GM19193 (cell line): ENCODE data around the gene BOD1.

Experiments used
- POLR2A ChIP-seq: IDR thresholded peaks from 4 replicates; pipeline ENCODE4 v1.6.1; 2011; ENCODE audit not compliant: insufficient read depth, insufficient read length; ENCODE audit errors: extremely low read depth

The BOD1 gene

DNA sequence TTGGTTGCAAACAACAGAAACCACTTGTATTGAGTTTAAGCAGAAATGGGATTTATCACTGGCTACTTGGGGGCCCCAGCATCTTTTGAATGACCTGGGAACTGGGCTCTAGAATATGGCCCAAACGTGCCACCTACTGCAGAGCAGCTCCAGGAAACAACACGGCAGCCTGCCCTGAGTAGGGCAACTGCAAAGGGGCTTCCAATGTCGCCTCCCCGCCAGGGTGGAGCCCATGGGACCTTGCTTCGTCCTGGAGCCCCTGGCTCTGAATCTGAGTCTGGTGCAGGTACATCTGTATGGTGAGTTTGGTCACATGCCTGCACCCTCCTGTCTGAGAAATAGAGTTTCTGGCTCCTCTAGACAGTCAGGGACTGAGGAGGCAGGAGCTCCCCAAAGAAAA lies 38.6 kb downstream of the BOD1 start:
- no peak for TF ChIP-seq POLR2A

DNA sequence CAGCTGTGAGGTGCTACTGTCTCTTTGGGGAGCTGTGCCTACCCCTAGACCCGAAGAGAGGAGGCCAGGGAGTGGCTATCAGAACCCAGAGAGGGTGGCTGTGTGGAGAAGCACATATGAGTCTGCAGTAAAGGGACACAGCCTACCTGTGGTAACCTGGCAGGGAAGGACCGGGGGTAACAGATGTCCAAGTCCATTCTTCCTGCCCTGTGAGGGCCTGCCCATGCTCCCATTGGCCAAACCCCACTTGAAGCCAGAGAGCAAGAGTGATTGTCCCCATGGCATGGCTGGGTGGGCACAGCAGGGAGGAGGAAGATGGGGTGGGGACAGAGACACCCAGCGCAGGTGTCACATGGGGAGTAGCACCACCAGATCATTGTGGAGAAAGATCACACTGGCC lies 39.3 kb downstream of the BOD1 start:
- no peak for TF ChIP-seq POLR2A

DNA sequence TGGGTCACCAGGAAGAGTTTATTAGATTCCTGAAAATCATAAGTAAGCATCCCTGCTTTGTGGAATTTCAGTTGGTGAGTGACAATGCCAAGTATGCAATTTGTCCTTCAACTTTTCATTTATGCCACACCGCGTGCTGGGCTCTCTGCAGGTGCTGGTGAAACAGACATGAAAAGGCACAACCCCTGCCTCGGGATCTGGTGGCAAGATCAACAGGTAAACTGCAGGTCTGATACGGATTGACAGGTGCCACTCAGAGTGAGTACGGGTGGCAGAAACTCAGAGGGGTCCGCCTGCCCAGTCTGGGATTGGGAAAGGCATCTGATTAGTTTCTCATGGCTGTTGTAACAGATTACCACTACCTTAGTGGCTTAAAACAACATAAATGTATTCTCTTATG lies 40.5 kb downstream of the BOD1 start:
- no peak for TF ChIP-seq POLR2A

DNA sequence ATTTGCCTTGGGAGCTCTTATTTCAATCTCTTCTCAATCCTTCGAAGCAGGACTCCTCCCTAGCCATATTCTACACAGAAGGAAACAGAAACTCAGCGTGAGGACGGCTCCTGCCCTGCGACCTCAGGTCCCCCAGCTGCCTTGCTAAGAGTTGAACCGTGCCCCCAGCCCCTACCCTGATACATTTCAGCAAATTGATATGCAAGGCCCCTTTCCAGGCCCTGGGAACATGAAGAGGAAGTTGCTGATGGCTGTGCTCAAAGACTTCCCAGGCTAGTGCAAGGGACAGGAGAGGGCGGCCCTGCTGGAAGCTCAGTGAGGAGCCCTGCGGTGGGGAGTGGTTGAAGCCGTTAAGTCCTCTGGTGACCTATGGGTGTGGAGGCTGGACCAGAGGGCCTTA lies 41.5 kb downstream of the BOD1 start:
- no peak for TF ChIP-seq POLR2A

DNA sequence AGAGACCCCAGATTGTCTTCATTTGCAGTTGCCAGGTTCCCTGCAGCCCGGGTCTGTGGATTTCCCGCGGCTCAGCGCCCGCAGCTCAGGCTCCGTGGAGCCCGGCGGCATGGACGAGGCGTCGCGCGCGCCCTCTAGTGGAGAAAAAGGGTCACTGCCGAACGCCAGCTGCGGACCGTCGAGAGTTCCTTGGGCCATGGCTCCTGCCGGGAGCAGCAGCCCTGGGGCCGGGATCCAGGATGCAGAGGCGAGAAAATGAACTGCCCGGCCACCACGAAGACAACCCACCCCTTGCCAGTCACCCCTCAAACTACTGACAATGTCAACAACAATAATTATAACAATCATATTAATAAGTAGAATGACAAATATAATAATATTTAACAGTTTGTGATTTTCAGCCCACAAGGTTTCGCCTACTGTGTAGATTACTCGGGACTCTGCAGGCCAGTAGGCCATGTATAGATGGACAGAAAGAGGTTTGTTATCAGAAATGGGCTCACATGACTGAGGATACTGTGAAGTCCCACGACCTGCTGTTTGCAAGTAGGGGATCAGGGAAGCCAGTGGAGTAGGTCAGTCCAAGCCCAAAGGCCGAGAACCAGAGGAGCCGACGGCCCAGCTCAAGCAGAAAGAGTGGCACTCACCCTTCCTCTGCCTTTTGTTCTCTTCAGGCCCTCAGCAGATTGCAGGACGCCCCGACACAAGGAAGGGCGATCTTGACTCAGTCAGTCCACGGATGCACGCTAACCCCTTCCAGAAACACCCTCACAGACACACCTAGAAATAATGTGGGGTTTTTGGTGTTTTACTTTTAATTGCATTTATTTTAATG lies 43.1 kb downstream of the BOD1 start:
- TF ChIP-seq POLR2A = no peak

DNA sequence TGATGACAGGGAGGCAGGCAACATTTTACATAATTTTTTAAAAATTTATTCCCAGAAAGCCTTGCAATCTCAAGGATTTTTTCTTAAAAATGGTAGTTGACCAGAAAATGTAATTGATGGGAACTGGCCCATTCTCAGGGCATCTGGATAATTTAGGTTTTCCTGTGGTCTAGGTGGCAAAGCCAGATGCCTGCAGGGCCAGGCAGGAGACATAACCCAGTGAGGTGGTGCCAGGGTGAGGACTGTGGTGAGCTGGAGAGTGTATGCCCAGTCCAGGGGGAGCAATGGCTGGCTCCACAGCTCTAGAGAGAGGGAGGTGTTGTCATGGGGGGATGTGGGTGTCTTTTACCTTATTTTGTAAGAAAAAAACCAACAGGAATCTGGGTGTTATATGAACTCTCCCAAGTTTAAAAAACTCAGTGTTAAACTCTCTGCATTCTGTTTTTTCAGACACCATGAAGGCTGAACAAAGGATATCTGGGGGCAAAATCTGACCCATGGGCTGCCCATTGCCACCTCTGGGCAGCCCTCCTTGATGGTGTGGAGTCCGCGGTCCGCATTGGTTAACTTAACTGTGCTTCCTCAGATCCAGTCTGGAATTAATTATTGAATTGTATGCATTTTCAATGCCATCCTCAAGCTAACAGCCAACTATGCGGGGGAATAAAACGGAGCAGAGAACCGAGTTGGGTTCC lies 43.9 kb downstream of the BOD1 start:
- no peak for TF ChIP-seq POLR2A

DNA sequence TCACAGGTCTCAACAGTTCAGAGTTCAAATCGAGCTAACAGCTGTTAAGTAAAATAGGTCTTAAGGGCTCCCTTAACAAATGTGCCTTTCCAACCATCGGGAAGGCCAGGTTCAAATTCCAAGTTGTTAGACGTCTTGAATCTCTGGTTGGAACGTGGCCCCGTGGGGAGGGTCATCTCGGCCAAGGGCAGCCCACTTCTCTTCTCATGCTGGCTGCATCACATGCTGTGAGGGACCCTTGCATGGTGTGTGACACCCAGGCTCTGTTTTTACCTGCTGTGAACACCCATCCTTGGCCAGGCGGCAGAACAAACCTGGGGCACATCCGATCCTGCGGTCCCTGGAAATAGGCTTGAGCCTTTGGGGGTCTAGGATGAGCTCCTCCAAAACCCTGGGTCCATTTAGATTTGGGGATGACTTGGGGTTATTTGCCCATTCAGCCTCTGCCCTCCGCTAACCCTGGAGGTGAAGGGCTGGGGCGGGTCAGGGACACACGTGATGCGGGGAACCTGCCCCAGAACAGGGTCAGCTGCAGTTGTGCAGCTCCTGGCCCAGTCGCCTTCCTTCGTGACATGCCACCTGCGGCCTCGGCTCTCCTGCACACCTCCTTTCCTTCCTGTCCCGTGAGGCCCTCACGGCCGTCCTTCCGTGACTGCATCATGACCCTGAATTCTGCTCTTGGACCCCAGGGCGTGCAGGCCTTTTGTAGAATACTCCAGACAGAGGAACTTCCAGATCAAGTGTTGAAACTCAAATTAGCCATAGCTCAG lies 45.9 kb downstream of the BOD1 start:
- no peak for TF ChIP-seq POLR2A

DNA sequence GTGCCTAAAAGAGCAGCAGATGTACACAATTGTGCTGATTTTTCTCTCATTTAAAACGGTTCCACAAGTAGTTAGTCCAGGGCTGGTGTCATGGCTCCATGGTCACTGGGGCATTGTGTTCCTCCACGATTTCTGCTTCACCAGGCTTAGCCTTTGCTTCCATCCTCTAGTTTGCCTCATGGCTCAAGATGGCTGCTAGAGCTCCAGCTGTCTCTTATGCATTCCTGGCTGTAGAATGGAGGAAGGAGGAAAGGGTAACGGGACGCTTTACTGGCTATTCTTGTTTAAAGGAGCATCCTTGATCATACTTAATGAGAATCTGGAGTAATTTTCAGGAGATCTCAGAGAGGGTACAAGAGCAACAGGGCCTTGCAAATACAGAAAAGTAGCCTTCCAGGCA lies 47.7 kb downstream of the BOD1 start:
- TF ChIP-seq POLR2A = no peak

DNA sequence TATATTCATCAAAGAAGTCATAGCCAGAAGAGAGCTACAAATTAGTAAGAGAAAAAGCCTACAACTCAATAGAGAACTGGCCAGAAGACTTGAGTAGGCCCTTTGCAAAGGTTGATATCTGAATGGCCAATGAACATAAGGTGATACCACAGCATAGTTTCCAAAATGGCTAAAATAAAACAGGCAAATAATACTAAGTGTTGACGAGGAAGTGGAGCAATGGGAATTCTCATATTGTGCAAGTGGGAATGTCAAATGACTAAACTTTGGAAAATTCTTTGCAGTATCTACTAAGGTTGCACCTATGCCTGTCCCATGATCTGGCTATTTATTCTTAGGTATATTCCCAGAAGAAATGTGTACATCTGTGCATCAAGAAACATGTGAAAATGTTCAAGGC lies 48.3 kb downstream of the BOD1 start:
- TF ChIP-seq POLR2A = no peak

DNA sequence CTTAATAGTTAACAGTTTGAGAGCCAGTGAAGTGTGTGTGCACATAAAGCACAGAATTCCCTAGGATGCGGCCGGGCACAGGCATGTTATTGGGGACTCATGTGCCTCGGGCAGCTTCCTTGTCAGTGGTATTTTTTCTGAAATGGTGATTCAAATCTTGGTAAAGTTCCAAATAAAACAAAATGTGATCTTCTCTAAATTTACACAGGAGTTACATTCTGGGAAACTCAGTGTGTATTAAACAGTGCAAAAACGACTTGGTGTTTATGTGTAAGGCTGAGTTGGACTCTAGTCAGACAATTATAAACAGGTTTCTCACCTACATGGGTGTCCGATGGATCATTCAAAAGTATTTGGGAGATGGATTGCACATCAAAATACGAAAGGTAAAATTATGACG lies 48.9 kb downstream of the BOD1 start:
- TF ChIP-seq POLR2A = no peak

DNA sequence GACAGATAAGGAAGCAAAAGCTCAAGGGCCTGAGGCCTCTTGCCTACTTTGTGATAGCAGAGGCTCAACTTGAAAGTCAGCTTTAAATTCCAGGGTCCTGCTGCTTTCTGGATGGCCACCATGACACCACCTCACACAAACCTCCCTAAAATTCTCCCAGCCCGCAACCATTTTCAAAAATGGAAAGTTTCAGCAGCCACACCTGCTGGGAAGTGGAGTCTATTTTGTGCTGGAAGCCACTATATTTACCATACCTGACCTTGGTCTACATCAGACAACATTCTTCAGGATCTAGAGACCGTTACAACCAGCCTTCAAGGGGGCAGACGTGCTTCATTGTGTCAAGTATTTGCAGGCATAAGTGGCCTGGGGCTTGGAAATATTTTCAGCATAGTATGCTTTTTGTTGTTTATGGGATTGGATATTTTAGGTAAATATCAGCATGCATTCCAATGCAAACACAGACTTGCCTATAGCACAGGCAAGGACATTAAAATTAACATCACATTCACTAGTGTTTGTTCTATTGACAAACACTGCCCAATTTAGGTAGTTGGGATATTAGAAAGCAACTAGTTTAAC lies 50.9 kb downstream of the BOD1 start:
- no peak for TF ChIP-seq POLR2A

DNA sequence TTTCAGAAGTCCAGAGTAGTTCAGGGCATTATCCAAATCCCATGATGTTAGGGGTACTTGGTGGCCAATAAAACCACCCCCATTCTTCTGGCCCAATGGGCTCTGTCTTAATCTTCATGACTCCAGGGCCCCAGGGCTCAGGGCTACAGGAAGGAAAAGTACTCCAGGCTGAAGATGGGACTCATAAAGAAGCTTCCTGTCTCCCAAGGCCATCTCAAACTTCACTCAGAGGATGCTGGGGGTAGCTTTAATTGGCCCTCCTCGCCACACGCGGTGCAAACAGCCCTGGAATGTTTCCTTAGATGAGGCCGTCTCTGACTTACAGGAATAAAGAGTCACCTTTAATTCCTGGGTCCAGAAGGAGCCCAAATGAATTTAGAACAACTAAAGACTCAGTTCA lies 52.3 kb downstream of the BOD1 start:
- TF ChIP-seq POLR2A = no peak

DNA sequence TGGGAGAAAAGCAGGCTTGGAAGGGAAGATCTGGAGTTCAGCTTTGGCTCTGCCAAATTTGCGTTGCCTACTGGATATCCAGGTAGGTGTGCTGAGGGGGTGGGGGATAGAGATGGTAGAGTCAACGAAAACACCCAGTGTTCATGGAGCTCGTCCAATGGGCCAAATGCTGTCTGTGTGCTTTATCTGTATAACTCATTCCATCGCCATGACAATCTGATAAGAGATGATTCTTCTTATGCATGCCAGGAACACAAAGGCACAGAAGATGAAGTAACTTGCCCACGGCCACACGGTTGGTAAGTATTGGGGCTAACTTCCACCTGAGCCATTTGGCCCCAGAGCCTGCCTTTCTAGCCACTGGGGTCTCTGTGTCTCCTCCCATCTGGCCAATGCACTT lies 53.2 kb downstream of the BOD1 start:
- TF ChIP-seq POLR2A = no peak

DNA sequence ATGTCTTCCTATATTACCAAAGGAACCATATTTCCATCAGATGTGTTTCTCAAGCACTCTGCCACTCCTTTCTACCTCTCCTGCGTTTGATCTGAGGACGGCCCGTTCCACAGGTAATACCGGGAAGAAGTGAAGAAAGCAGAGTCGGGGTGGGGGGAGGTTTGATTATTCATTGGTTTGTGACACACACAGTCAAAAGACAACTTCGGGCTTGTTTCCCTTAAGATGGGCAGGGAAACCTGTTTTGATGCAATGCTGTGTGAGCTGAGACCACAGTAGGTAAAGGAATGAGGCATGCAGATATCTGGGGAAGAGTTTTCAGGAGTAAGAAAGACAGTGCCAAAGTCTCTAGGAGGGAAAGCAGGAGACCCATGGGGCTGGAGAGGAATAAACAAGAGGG lies 54.0 kb downstream of the BOD1 start:
- no peak for TF ChIP-seq POLR2A
